Activated CD4-positive, alpha-beta T cell treated with anti-CD3 and anti-CD28 coated beads for 4 hours (primary cell): Measurements from ENCODE around the gene LIPI.
A peak's percentile ranks its signal among the peaks of the same experiment; 100 is the strongest.
"Not testable (repeated sequence)": the region's sequence is repeated elsewhere in the genome, so short reads cannot be mapped to it uniquely, and the experiment has no call there.

Experiments
- DNase-seq, 2 donors: peaks; one replicate each; pipeline ENCODE4 v3.0.0-alpha.2; 2020

LIPI gene

DNA sequence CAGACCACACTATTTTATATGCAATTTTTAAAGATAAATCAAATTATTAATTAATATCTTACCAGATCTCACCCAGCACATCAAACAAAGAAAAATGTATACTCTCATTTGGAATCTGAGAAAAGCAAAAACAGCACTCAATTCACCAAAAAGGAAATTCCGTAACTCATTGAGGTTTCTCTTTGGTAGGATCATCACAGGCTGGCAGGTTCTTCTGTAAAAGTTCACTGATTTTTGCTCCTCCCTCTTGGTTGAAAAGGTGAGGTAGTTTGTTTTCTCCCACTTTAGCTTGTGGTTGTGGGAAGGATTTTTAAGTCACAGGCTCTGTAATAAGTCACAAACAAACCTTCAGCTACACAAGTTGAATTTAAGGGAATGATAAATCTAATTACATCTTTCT, at the start of gene LIPI:
TSS of gene LIPI (minus strand) at position 218 of the 400 bp plus-strand sequence. CDS start at position 108, 110 bp downstream.
- DNase-seq: no peak

DNA sequence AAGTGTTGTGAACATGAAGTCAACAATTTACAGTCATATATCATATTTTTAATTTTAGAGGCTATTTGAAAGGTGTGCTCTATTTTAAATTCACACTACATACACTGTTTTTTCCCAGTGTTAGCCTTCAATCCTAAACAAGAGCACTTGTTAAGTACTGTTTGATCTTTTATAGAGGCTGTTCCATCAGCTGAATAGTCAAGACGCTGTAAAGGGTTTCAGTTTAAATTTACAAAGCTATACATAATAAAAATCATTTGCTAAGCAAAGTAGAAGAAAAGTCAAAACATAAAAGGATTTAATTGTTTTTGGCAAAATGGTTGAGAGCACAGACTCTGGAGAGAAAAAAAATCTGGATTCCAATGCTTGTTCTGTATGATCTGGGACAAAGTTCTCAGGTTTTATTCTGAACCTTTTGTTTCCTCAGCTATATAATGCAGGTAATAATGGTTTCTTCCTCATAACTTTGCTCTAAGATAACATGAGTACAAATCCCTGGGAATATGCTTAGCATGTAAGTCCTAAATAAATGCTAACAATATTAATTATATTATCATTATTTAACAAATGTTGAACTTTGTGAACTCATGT, 49.5 kb upstream of the LIPI start:
- DNase-seq: no peak

DNA sequence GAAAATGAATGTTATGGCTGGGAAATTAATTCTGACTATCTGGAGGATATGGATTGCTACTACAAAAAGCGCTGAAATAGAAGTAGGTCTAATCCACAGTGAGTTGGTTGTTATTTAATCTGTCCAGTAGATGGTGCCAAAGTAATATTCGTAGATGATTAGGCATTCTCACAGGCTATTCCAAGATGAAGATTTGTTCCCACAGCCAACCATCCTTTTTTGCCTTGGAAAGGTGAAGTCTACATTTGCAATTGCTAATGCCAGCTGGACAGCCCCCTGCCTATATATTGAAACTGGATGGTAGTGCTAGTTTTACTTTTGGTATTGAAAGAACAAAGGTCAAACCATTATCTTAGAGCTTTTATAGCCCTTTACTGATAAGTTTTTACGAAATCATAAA, 49.0 kb upstream of the LIPI start:
- no peak for DNase-seq

DNA sequence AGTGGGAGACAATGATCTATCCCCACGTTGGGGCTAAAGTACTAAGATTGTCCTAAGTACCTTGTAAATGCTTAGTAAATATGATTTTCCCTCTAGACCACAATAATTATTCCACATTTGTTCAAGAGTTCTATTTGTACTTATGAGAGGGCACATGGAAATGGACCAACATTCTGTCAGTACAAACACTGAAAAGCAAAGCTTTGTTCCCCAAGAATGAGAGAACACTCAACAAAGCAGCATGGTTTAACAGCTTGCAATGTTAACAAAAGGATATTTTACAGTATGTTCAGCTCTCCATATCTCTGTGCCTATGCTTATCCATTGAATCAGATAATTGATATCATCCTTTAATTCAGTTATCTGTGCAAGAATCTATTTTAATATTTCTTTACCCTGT, 40.6 kb upstream of the LIPI start:
- DNase-seq: no peak

DNA sequence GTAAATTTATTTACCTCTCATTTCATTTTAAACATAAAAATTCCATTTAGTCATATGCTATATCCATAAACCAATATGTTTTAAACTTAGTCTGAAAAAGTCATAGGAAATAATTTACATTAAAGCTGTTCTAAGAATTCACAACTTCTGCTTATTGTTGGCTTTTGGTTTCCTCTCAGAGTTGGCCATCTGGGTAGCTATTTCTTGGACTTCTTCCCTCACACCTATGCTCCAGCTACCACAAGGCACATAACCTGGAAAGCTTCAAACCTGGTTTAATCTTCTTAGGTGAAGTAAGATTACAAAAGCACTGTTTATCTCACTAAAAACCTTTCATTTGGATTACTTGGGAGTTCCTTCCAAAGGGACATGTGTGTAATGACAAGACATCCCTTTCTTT, 35.0 kb upstream of the LIPI start:
- DNase-seq: no peak

DNA sequence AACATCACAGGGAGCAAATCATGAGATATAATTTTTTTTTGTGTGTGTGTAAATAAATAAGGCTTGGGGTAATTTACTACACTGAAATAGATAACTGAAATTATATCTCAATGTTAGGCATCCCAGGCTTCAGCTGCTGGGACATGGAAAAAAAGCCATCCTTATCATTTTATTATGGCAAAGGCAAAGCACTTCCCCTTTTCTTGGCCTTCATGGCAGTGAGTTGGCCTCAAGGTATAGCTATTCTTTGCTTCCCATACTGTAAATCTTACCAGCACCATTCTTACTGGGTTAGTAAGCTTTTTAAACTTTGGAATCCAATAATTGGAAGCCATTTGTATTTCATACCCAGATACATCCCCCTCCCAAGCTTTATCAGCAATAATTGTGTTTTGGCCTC, 34.2 kb upstream of the LIPI start:
- DNase-seq: no peak

DNA sequence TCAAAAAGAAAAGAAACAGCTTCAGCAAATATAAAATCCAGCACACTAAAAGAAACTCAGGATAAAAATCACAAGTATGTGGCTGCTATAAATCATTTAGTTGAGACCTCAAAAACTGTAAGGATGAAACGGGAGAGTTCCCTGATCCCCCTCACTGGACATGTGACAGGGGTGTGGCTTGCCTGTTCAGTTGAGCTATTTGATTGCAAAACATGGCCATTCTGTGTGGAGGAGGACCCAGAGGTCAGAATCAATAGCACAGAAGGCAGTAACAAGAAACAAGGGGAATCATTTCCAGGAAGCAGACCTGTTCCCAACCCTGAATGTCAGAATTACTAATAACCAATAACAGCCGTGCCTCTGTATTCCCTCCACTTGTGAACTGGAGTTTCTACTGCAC, 33.1 kb upstream of the LIPI start:
- no peak for DNase-seq

DNA sequence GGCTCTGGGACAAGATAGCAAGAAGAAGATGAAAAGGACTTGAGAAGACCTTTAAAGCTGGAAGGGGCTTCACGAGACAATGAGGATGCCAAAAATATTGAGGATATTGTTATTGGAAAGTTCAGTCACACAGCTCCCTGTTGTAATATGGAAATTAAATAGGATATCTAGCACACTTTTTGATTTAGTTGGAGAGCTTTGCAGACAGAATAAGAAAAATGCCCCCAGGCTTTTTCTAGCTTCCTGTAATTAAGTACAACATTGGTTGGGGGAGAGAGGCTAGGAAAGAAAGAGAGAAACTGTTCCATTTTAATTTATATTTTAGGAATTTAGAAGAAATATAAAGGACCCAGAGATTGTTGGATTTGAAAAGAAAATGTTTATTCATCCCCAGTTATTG, 32.7 kb upstream of the LIPI start:
- DNase-seq: no peak

DNA sequence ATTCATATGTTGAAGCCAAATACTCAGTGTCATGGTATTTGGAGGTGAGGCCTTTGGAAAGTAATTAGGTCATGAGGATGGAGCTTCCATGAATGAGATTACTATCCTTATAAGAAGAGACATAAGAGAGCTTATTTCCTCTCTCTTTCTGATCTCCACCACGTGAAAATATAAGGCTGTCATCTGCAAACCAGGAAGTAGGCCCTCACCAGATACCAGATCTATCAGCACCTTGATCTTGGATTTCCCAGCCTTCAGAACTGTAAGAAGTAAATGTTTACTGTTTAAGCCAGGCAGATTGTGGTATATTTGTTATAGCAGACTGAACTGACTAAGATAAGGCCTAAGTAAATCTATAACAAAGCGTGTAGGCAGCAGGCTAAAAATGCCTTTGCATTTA, 30.5 kb upstream of the LIPI start:
- DNase-seq: no peak

DNA sequence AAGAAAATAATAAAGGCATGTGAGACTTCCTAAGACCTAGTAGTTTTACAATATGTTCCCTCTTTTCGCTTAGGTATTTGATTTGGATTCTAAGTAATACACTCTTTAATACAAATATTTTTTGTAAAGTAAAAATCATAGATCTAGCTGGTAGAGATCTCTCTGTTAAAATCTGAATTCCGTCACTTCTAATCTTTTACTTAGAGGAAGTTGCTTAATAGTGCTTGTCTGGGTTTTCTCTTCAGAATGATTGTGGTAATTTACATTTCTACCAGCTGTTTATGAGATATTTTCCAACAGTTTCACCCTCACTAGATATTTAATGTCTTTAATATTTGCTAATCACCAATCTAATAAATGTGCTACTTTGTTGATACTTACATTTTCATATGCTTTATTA, 28.5 kb upstream of the LIPI start:
- DNase-seq: no peak

DNA sequence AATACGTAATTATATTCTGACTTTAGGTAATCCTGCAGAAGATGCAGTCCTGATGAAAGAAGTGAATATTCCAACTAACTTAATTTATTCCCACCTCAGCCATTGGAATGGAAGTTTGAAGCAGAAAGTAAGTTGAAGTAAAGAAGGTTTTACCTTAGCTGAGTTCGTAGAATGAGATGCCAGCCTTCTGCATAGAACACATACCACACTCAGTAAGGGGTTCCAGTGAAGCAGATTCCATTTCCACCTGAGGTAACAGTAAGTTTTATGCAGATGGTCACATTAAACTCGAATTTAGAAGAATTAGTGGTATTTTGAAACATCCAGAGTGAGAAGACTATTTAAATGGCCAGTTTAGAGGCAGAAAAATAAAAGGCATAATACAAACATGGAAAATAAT, 25.4 kb upstream of the LIPI start:
- no peak for DNase-seq

DNA sequence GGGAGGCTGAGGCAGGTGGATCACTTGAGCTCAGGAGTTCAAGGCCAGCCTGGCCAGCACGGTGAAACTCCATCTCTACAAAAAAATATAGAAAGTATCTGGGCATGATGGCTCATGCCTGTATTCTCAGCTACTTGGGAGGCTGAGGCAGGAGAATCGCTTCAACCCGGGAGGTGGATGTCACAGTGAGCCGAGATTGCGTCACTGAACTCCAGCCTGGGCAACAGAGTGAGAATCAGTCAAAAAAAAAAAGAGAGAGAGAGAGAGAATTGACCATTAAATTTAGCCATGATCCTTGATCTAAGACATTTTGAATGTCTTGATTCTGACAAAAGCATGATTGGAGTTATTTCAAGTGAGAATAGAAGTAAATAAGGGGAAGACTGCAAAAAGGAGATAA, 24.3 kb upstream of the LIPI start:
- no peak for DNase-seq

DNA sequence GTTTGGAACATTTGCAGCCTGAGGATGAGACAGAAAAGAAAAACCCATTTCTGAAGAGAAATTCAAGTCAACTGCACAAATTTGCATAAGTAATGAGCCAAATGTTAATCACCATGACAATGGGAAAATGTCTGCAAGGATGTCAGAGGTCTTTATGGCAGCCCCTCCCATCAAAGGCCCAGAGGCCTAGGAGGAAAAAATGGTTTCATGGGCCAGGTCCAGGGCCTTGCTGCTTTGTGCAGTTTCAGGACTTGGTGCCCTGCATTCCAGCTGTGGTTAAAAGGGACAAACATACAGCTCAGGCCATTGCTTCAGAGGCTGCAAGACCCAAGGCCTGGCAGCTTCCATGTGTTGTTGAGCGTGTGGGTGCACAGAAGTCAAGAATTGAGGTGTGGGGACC, 18.6 kb upstream of the LIPI start:
- no peak for DNase-seq

DNA sequence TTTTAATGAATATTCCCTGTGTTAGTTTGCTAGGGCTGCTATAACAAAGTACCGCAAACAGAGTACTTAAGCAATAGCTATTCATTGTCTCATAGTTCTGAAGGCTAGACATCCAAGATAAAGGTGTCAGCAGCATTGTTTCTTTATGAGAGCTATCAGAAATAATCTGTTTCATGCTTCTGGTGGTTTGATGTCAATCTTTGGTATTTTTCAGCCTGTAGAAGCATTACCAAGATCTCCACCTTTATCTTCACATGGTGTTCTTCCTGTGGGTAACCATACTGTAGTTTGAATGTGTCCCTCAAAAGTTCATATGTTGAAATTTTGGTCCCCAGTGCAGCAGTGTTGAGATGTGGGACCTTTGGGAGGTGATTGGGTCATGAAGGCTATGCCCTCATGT, 12.6 kb upstream of the LIPI start:
- no peak for DNase-seq

DNA sequence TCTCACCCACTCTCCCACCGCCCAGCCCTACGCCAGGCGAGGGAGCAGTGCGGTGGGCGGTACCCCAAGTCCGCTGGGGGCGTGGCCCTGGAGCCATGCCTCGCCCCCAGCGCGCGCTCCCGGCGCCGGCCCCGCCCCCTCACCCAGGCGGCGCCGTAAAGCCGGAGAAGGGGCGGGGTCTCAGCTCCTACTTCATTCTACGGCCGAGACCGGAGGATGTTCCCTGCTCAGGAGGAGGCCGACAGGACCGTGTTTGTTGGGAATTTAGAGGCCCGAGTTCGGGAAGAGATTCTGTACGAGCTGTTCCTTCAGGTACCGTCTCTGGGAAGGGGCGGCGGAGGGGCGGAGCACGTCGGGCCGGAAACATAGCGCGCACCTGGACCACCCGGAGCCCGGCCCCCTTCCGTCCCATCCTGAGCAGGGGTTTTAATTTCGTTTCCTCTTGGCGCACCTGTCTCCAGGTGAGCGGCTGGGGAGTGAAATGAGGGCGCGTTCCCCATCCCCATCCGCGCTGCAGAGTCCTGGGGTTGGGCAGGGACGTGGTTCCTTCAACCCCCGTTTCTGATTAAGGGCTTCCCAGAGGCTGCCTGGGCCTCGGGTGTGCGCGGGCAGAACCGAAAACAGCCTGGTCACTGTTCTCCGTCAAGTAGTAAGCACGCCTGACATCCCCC, 5.4 kb upstream of the LIPI start, which contains the start of gene RBM11:
TSS of gene RBM11 (plus strand) at position 187 of the 671 bp plus-strand sequence. CDS start at position 217, 30 bp downstream.
- DNase-seq: peak; percentile 79 to 82

DNA sequence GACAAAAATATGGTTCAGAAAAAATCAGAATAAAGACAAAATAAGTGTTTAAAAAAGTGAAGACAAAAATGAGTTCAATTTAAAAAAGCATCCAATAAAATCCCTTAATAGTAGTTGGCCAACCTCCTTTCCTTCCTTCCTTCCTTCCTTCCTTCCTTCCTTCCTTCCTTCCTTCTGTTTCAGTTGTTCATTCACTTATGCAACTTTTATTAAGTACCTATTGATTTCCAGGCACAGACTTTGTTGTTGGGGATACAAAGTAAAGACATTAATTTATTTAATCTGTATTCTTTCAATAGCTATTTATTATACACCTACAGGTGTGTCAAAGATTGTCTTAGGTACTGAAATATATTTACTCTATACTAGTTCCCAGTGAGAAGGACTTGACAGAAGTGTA, 2.4 kb upstream of the LIPI start:
- DNase-seq: no peak

DNA sequence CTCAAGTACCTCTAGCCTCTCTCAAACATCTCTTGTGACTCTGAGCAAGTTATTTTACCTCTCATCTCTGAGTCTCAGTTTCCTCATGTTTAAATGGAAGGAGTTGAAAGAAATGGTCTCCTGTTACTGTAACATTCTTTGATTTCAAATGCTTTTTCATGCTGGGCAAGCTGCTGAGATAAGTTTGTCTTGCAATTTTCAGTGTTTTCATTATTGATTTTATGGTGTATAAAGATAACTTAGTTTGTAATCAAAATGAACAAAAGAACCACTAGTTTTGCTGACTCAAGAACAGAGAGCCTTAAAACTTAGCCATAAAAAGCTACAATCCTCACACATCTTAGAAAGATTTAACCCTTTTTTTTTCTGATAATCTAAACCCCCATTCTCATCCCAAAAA, 4.5 kb downstream of the LIPI start:
- DNase-seq: no peak

DNA sequence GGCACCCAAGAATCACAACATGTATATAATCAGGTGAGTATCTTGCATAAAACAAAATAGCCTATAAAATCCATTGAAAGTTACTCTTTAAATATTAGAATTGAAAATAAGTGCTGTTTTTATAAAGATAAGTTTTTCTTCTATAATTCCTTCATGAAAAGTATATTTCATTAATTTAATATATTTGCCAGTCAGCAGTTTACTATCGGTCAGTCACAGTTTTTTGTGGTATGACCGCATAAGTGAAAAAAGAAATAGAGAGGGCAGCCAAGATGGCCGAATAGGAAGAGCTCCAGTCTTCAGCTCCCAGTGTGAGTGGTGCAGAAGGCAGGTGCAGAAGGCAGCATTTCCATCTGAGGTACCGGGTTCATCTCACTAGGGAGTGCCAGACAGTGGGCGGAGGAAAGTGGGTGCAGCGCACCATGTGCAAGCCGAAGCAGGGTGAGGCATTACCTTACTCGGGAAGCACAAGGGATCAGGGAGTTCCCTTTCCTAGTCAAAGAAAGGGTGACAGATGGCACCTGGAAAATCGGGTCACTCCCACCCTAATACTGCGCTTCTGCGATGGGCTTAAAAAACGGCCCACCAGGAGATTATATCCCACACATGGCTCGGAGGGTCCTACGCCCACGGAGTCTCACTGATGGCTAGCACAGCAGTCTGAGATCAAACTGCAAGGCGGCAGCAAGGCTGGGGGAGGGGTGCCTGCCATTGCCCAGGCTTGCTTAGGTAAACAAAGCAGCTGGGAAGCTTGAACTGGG, 44.1 kb downstream of the LIPI start:
- DNase-seq: not testable (repeated sequence)

DNA sequence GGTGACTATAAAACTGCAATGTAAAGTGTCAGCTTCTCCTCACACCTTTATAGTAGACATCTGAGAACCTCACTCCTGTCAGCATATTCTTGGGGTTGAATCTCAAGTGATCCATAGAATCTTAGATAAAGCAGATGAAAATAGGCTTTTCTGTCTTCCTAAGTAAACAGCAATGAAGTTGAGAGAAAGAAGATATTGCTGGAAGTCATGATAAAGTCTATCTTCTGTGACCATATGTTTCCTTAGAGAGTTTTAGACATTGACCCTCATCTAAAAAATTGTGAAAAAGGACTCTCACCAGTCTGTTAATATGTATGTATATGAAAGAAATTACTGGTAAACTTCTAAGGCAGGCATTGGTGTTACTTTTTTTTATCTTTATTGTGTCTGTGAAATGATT, 66.8 kb downstream of the LIPI start:
- DNase-seq: no peak

DNA sequence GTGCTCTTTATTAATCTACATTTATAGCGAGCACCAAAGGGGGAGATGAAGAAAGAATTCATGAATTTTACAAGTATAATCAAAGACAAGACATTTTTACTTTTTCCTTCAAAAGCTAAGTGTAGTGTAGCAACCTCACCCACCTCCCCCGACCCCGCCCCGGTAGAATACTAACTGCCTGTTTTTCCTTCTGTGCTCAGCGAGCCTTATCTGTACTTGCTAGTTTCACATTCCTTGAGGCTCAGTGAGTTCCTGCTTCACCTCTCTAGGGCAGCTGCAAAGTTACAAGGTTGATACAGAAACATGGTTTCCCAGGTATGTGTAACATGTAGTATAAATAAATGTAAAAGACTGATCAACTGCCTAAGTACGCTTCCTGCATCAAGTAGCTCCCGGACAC, 86.5 kb downstream of the LIPI start:
- DNase-seq: no peak

DNA sequence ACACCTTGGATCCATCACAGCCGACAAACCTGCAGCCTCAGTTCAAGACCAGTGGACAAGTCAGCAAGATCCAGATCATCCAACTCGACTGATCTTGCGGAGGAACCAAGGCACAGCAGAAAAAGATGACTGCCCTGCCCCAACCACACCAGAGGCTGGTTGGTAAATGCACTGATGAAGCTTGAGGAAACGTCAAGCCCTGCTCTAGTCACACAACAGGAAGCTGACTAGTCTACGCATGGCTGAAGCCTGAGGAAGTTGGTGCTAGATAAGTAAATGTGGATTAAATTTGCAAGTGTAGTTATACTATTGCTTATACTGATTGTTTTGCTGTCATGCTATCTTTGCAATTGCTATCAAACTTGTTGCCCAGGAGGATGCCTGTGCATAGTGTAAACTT, 89.0 kb downstream of the LIPI start:
- DNase-seq: no peak

DNA sequence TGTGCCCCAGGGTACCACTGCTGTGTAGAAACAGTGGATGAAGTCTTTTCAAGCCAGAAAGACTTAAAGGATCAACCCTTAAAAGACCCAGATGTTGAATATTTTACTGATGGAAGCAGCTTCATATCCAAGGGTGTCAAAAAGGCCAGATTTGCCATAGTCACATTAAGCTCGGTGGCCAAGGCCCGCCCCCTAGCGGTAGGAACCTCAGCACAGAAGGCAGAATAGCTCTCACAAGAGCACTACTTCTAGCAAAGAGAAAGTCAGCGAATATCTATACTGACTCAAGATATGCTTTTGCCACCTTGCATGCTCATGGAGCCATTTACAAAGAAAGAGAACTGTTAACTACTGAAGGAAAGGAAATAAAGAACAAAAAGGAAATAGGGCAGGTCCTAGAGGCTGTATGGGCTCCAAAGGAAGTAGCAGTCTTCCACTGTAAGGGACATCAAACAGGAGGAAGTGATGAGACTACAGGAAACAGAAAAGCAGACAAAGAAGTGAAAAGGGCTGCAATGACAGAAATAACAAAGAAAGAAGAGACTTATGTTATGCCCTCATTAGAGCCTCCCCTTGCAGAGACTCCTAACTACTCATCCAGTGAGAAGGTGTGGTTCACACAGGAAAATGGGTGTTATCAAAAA, 90.5 kb downstream of the LIPI start:
- peak in 1 of 2 donors; percentile 15 for DNase-seq

DNA sequence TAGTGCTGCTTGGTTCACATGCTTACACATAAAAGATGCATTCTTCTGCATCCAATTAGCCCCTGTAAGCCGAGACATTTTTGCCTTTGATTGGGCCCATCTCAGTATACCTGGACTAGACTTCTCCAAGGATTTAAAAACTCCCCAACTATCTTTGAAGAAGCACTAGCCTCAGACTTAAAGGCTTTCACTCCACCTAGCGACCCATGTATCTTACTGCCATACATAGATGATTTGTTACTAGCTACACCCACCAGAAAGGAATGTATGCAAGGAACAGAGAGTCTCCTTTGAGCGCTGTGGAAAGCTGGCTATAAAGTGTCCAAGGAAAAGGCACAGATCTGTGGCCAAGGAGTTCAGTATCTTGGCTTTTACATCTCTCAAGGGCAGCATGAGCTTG, 91.7 kb downstream of the LIPI start:
- DNase-seq: no peak

DNA sequence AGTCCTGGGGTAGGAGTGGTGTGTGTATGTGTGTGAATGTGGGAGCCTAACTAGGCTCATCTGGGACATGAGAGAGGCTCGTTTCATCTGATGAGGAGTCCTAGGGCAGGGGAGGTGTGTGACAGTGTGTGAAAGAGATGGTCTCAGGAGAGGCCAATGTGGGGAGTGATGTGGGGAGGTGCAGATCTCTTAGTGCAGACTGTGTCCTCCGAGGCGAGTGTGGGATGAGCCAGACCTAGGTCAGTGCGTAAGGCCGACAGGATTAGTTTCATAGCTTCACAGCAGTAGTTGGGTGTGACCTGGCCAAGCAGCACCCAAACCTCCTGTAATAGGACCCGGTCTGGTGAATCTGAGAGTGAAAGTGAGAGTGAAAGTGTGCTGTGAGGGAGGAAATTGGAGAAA, 94.7 kb downstream of the LIPI start:
- DNase-seq: no peak
